Panc1 (cell line): ENCODE data around the gene CIC. TPM values are rescaled to one million over a fixed set of nuclear protein-coding genes. Genes with fewer than 3 reads are reported as not detected.
A peak's percentile ranks its signal among the peaks of the same experiment; 100 is the strongest.

Experiments
- ATAC-seq: fragments of 200-7000 bp; cut with Tn5 transposase; 2 replicates; pipeline ENCODE4 v1.9.1; 2020; ENCODE audit warnings: mild to moderate bottlenecking, moderate library complexity
- BruUV-seq: library from RNA; stranded (reverse); fragments of 400-500 nt; replicated peaks from 2 replicates; lab custom pipeline; 2021; lab: Mats Ljungman, UMichigan
- CTCF ChIA-PET: fragments of 300-600 bp; sonication (Branson Sonifier 250); formaldehyde crosslinking; loops from one replicate; lab custom pipeline; 2022; ENCODE audit warnings: antibody characterized with exemption; lab: Charles Lee
- POLR2A ChIA-PET: fragments of 300-600 bp; sonication (Branson Sonifier 250); formaldehyde crosslinking; loops from one replicate; lab custom pipeline; 2022; ENCODE audit warnings: antibody characterized with exemption; lab: Charles Lee
- DNase-seq: peaks from one replicate; pipeline ENCODE4 v3.0.0-alpha.2; 2010; ENCODE audit warnings: low read depth, low spot score
- H3K27ac ChIP-seq: 2 replicates; pipeline ENCODE4 v1.5.1; 2011; ENCODE audit warnings: mild to moderate bottlenecking, low read length, inconsistent platforms
- H3K27me3 ChIP-seq: fragments of 200-500 bp; sonication (Bioruptor generic); 2 replicates; pipeline ENCODE4 v1.6.0; 2014; ENCODE audit warnings: low read length, inconsistent platforms; ENCODE audit not compliant: control insufficient read depth, insufficient read depth
- H3K36me3 ChIP-seq: fragments of 200-500 bp; sonication (Bioruptor generic); 2 replicates; pipeline ENCODE4 v1.5.1; 2014; ENCODE audit warnings: inconsistent platforms, mild to moderate bottlenecking, low read length, moderate library complexity; ENCODE audit not compliant: control insufficient read depth, insufficient read depth
- H3K4me1 ChIP-seq: 2 replicates; pipeline ENCODE4 v1.5.1; 2011; ENCODE audit warnings: inconsistent platforms, mild to moderate bottlenecking, low read length, moderate library complexity; ENCODE audit not compliant: control insufficient read depth, insufficient read depth
- H3K4me3 ChIP-seq, 2 experiments: 2 replicates each; pipeline ENCODE4 v1.5.1; 2011 to 2012; ENCODE audit warnings: low read depth in 2 of 2, low read length in 2 of 2, mild to moderate bottlenecking in 2 of 2, inconsistent platforms in 1 of 2, moderate library complexity in 1 of 2
- H3K9me3 ChIP-seq: fragments of 200-500 bp; sonication (Bioruptor generic); 2 replicates; pipeline ENCODE4 v1.5.1; 2014; ENCODE audit warnings: low read depth, mild to moderate bottlenecking, inconsistent platforms, low read length, moderate library complexity; ENCODE audit not compliant: control insufficient read depth, insufficient read depth
- POLR2AphosphoS5 ChIP-seq: IDR thresholded peaks from 2 replicates; pipeline ENCODE4 v1.6.1; 2012; ENCODE audit warnings: mild to moderate bottlenecking, low read depth, low read length, moderate library complexity
- REST ChIP-seq, 2 experiments: IDR thresholded peaks; 2 replicates each; pipeline ENCODE4 v1.6.1; 2011 to 2012; ENCODE audit warnings: low read depth in 2 of 2, control low read depth in 1 of 2, low read length in 1 of 2, mild to moderate bottlenecking in 1 of 2, moderate library complexity in 1 of 2; ENCODE audit not compliant: insufficient read depth in 1 of 2
- SIN3A ChIP-seq: IDR thresholded peaks from 2 replicates; pipeline ENCODE4 v1.6.1; 2012; ENCODE audit warnings: low read depth, mild to moderate bottlenecking, low read length, moderate library complexity, borderline replicate concordance; ENCODE audit not compliant: insufficient read depth
- TCF7L2 ChIP-seq: IDR thresholded peaks from 2 replicates; pipeline ENCODE4 v1.6.1; 2011; ENCODE audit warnings: mild to moderate bottlenecking, low read depth, low read length, inconsistent platforms
- in situ Hi-C: cut with HindIII; loops from 2 replicates; pipeline ENCODE4 v1.10.0; 2016; ENCODE audit warnings: low sequenced_read_pairs, low pct_unique_long_range_greater_than_20kb
- intact Hi-C: fragments of 100-400 bp; cut with micrococcal nuclease; formaldehyde crosslinking; loops from one replicate; pipeline ENCODE4 v1.10.0; 2022; ENCODE audit not compliant: unreplicated experiment
- total RNA-seq: library from RNA; stranded (reverse); gene quantifications from one replicate; pipeline ENCODE4 v1.2.1, GENCODE V29; 2021; ENCODE audit not compliant: unreplicated experiment
- TF ChIP-seq, protein P1 (sequence below): fragments of 450-650 bp; IDR thresholded peaks from 2 replicates; pipeline ENCODE4 v1.5.1; 2017; ENCODE audit warnings: mild to moderate bottlenecking

Gene CIC
- total RNA-seq, 1 experiment from 2014 or later: 67.4 TPM

GRCh38 chr19:42281827-42282762 lies 13.0 kb downstream of the CIC start:
- CTCF ChIA-PET: no interaction called here
- Histone ChIP-seq H3K27ac (peak overlapping the region; percentile 92), H3K4me1 (peaks cover 52% of the 10 kb centered on the region), H3K27me3 (no peaks in the 10 kb centered on the region), H3K9me3 (no peaks in the 10 kb centered on the region), H3K4me3 (peak overlapping the region in 1 of 2 experiments; percentile 40; a peak in 2 of 4 replicates), H3K36me3 (no peaks in the 10 kb centered on the region; the same call in 1 of the 2 replicates)
- POLR2A ChIA-PET: interaction anchor here (0.5 to 0.7 kb wide), 3 partner anchors 10 to 1758 kb away, joined by 3 to 5 read pairs (median 5); no protein-coding TSS in a partner anchor
- no peak for TF ChIP-seq POLR2AphosphoS5
- TF ChIP-seq TCF7L2: no peak
- TF ChIP-seq, protein P1, sequence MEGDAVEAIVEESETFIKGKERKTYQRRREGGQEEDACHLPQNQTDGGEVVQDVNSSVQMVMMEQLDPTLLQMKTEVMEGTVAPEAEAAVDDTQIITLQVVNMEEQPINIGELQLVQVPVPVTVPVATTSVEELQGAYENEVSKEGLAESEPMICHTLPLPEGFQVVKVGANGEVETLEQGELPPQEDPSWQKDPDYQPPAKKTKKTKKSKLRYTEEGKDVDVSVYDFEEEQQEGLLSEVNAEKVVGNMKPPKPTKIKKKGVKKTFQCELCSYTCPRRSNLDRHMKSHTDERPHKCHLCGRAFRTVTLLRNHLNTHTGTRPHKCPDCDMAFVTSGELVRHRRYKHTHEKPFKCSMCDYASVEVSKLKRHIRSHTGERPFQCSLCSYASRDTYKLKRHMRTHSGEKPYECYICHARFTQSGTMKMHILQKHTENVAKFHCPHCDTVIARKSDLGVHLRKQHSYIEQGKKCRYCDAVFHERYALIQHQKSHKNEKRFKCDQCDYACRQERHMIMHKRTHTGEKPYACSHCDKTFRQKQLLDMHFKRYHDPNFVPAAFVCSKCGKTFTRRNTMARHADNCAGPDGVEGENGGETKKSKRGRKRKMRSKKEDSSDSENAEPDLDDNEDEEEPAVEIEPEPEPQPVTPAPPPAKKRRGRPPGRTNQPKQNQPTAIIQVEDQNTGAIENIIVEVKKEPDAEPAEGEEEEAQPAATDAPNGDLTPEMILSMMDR: no peak
- no peak for TF ChIP-seq REST (IDR thresholded peaks at IDR 0.05; ENCODE audit: insufficient read depth in 1 of 2, low read depth in 2 of 2, low read length in 1 of 2)
- no peak for TF ChIP-seq SIN3A
- in situ Hi-C loops (no loop called here), intact Hi-C loops (loop anchor here (5.0 kb wide), 1 partner anchor 35 kb away; no protein-coding TSS in a partner anchor)
- BruUV-seq: no TSS peak
- no peak for ATAC-seq
- no peak for DNase-seq

DNA sequence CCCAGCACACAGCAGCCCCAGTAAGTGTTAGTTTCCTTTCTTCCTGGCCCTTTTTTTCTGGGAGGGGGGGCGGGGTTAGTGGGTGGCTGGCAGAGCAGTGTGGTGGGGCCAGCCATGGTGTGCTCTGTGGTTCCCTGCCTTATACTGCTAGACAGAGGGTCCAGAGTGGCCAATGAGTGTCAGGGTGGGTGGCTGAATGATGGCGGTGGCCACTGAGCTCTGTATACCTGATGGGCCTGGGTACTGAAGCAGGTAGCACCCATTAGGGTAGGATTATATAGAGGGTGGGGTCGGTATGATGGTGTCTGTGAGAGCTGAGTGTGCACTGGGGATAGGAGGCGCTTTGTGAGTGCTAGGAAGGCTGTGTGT lies 13.8 kb downstream of the CIC start:
- DNase-seq (no peak), ATAC-seq (peak; percentile 1; the same call in 1 of the 2 replicates)
- Histone ChIP-seq H3K27ac (peak overlapping the region; percentile 92), H3K36me3 (no peaks in the 10 kb centered on the region; the same call in 1 of the 2 replicates), H3K4me3 (peak overlapping the region; percentile 45 to 56; a peak in 3 of 4 replicates), H3K4me1 (peaks cover 48% of the 10 kb centered on the region), H3K27me3 (no peaks in the 10 kb centered on the region), H3K9me3 (no peaks in the 10 kb centered on the region)
- no peak for TF ChIP-seq REST (IDR thresholded peaks at IDR 0.05; ENCODE audit: insufficient read depth in 1 of 2, low read depth in 2 of 2, low read length in 1 of 2)
- no peak for TF ChIP-seq POLR2AphosphoS5
- TF ChIP-seq TCF7L2: no peak
- TF ChIP-seq, protein P1: no peak
- TF ChIP-seq SIN3A: no peak
- intact Hi-C loops: loop anchor here (5.0 kb wide), 1 partner anchor 36 kb away; no protein-coding TSS in a partner anchor
- in situ Hi-C loops: no loop called here
- BruUV-seq: no TSS peak
- ChIA-PET CTCF (no interaction called here), POLR2A (interaction anchor here (0.7 kb wide), 1 partner anchor 1759 kb away, joined by 3 read pairs; no protein-coding TSS in a partner anchor)
